ENCODE measurements around the gene FRMPD4. TPM values are rescaled to one million over a fixed set of nuclear protein-coding genes. Genes with fewer than 3 reads are reported as not detected.

The FRMPD4 gene
- total and polyA plus RNA-seq, 10 of the 15 experiments (the other 5 are each of a cell fraction or from before 2014, with no cell fraction given) = not detected

DNA sequence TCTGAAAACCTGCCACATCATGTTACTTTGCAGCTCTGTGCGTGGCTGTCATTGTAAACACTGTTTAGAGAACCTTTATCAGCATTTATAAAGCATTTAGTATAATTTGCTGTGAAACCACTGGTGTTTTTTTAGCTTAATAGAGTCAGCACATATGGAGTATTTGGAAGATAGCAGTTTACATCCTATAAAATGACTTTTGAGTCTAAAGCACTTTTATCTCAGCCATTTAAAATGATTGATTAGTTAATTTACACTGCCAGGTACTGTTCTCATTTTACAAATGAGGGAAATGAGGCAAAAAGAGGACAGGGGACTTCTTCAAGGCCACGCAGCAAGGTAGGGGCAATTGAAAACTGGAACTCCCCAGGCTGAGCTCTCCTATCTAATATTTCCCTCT, 181.7 kb downstream of the FRMPD4 start:
- Histone ChIP-seq H3K27ac (ENCODE audit: control insufficient read depth, insufficient read depth) (no peak overlapping the region), H3K79me2 (ENCODE audit: control insufficient read depth, insufficient read depth, low read length) (no peaks in the 10 kb centered on the region), H4K20me1 (ENCODE audit: control insufficient read depth, insufficient read depth) (no peaks in the 10 kb centered on the region), H3K4me1 (ENCODE audit: control insufficient read depth, insufficient read depth, low read length) (no peaks in the 10 kb centered on the region), H3K9ac (ENCODE audit: control insufficient read depth, insufficient read depth, low read length) (no peak overlapping the region), H3K4me3 (no peak overlapping the region), H3K4me2 (ENCODE audit: control insufficient read depth, insufficient read depth) (no peak overlapping the region), H3K36me3 (ENCODE audit: control insufficient read depth in 2 of 2, insufficient read depth in 2 of 2, low read length in 1 of 2) (no peaks in the 10 kb centered on the region), H2AFZ (ENCODE audit: control insufficient read depth, low read depth, low read length) (no peak overlapping the region), H3K9me3 (replicated peaks; ENCODE audit: control insufficient read depth, insufficient read depth, low read length) (no peaks in the 10 kb centered on the region), H3K27me3 (replicated peaks in 1 of 2; ENCODE audit: control insufficient read depth in 2 of 2, insufficient read depth in 2 of 2, low read length in 1 of 2) (no peaks in the 10 kb centered on the region)
- ChIA-PET RAD21 (ENCODE audit: unreplicated experiment) (no interaction called here), POLR2A (no interaction called here), SMC1A (ENCODE audit: uncharacterized antibody, unreplicated experiment) (no interaction called here), CTCF (no interaction called here)
- FAIRE-seq = no peak
- in situ Hi-C loops (cut with MboI) = no loop called here
- no peak for DNase-seq (ENCODE audit: low read depth, low spot score)
- no peak for ATAC-seq
- intact Hi-C loops (cut with micrococcal nuclease; ENCODE audit: unreplicated experiment) = no loop called here
- WGBS (ENCODE audit: insufficient coverage, insufficient replicate concordance, low lambda C conversion rate, missing lambda C conversion rate) = 3% methylated on average over 2 of the region's 2 CpGs
- BruUV-seq (replicated peaks) = no TSS peak
- TF ChIP-seq, protein P1, sequence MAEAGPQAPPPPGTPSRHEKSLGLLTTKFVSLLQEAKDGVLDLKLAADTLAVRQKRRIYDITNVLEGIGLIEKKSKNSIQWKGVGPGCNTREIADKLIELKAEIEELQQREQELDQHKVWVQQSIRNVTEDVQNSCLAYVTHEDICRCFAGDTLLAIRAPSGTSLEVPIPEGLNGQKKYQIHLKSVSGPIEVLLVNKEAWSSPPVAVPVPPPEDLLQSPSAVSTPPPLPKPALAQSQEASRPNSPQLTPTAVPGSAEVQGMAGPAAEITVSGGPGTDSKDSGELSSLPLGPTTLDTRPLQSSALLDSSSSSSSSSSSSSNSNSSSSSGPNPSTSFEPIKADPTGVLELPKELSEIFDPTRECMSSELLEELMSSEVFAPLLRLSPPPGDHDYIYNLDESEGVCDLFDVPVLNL (IDR thresholded peaks at IDR 0.05; ENCODE audit: low read depth, low read length) = no peak
- TF ChIP-seq, protein P2, sequence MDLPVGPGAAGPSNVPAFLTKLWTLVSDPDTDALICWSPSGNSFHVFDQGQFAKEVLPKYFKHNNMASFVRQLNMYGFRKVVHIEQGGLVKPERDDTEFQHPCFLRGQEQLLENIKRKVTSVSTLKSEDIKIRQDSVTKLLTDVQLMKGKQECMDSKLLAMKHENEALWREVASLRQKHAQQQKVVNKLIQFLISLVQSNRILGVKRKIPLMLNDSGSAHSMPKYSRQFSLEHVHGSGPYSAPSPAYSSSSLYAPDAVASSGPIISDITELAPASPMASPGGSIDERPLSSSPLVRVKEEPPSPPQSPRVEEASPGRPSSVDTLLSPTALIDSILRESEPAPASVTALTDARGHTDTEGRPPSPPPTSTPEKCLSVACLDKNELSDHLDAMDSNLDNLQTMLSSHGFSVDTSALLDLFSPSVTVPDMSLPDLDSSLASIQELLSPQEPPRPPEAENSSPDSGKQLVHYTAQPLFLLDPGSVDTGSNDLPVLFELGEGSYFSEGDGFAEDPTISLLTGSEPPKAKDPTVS (IDR thresholded peaks at IDR 0.05; ENCODE audit: low read depth, low read length) = no peak

DNA sequence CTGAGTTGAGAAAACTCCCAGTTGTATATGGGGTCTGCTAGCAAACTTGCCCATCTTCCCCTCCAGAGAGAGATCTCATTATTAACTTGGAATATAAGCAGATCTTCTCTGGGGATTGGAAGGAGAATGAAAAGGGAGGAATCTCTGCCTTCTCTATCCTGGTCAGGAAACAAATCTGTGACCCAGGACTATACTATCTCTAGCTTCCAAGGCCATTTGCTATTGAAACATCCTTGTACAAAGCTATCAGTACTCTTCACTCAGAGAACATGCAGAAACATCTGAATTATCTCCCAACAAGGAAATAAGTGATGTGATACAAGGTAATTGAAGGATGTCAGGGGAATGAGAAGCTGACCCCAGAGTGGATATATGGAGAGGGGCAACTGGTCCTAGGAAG, 183.8 kb downstream of the FRMPD4 start:
- ATAC-seq (no peak), FAIRE-seq (no peak), DNase-seq (ENCODE audit: low read depth, low spot score) (no peak)
- Histone ChIP-seq H3K79me2 (ENCODE audit: control insufficient read depth, insufficient read depth, low read length) (no peaks in the 10 kb centered on the region), H3K4me2 (ENCODE audit: control insufficient read depth, insufficient read depth) (no peak overlapping the region), H3K36me3 (ENCODE audit: control insufficient read depth in 2 of 2, insufficient read depth in 2 of 2, low read length in 1 of 2) (no peaks in the 10 kb centered on the region), H4K20me1 (ENCODE audit: control insufficient read depth, insufficient read depth) (no peaks in the 10 kb centered on the region), H3K9me3 (replicated peaks; ENCODE audit: control insufficient read depth, insufficient read depth, low read length) (no peaks in the 10 kb centered on the region), H3K27me3 (replicated peaks in 1 of 2; ENCODE audit: control insufficient read depth in 2 of 2, insufficient read depth in 2 of 2, low read length in 1 of 2) (no peaks in the 10 kb centered on the region), H3K9ac (ENCODE audit: control insufficient read depth, insufficient read depth, low read length) (no peak overlapping the region), H3K4me1 (ENCODE audit: control insufficient read depth, insufficient read depth, low read length) (no peaks in the 10 kb centered on the region), H2AFZ (ENCODE audit: control insufficient read depth, low read depth, low read length) (no peak overlapping the region), H3K27ac (ENCODE audit: control insufficient read depth, insufficient read depth) (no peak overlapping the region), H3K4me3 (no peak overlapping the region)
- ChIA-PET CTCF (no interaction called here), POLR2A (no interaction called here), RAD21 (ENCODE audit: unreplicated experiment) (no interaction called here), SMC1A (ENCODE audit: uncharacterized antibody, unreplicated experiment) (no interaction called here)
- in situ Hi-C loops (cut with MboI) = no loop called here
- intact Hi-C loops (cut with micrococcal nuclease; ENCODE audit: unreplicated experiment) = no loop called here
- no TSS peak for BruUV-seq (replicated peaks)
- TF ChIP-seq SRF (IDR thresholded peaks at IDR 0.05; ENCODE audit: low read depth in 2 of 2, low read length in 2 of 2) (no peak), TARDBP (IDR thresholded peaks at IDR 0.05; ENCODE audit: borderline replicate concordance) (no peak), SUPT20H (IDR thresholded peaks at IDR 0.05; ENCODE audit: borderline replicate concordance, control insufficient read depth, low read depth, low read length) (no peak), EZH2 (IDR thresholded peaks at IDR 0.05; ENCODE audit: borderline replicate concordance, control insufficient read depth, low read depth, low read length) (no peak), RFX5 (IDR thresholded peaks at IDR 0.05; ENCODE audit: low read depth, low read length) (no peak), CHD1 (IDR thresholded peaks at IDR 0.05; ENCODE audit: low read depth, low read length) (no peak), EED (IDR thresholded peaks at IDR 0.05; ENCODE audit: low read depth) (no peak), SMARCA5 (IDR thresholded peaks at IDR 0.05) (no peak), MEF2B (IDR thresholded peaks at IDR 0.05; ENCODE audit: partially characterized antibody, poor library complexity, severe bottlenecking) (no peak), KDM1A (IDR thresholded peaks at IDR 0.05; ENCODE audit: borderline replicate concordance) (no peak)
- TF ChIP-seq, protein P1 (IDR thresholded peaks at IDR 0.05; ENCODE audit: low read depth, low read length) = no peak
- TF ChIP-seq, protein P3, sequence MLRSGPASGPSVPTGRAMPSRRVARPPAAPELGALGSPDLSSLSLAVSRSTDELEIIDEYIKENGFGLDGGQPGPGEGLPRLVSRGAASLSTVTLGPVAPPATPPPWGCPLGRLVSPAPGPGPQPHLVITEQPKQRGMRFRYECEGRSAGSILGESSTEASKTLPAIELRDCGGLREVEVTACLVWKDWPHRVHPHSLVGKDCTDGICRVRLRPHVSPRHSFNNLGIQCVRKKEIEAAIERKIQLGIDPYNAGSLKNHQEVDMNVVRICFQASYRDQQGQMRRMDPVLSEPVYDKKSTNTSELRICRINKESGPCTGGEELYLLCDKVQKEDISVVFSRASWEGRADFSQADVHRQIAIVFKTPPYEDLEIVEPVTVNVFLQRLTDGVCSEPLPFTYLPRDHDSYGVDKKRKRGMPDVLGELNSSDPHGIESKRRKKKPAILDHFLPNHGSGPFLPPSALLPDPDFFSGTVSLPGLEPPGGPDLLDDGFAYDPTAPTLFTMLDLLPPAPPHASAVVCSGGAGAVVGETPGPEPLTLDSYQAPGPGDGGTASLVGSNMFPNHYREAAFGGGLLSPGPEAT (IDR thresholded peaks at IDR 0.05; ENCODE audit: low read depth) = no peak

All from GM12878 (cell line).